Measurements from ENCODE around the gene INPP5D.
"Not testable (repeated sequence)": the region's sequence is repeated elsewhere in the genome, so short reads cannot be mapped to it uniquely, and the experiment has no call there.

Gene INPP5D

GRCh38 chr2:233118648-233119000 is 58.5 kb downstream of the INPP5D start:
- no peak for DNase-seq (ENCODE audit: low read depth)
- H3K4me3 ChIP-seq (ENCODE audit: control insufficient read depth, low read depth, low read length) = no peak overlapping the region
- TF ChIP-seq CTCF (IDR thresholded peaks at IDR 0.05; ENCODE audit: control insufficient read depth, insufficient read depth, low read depth, low read length, missing control alignments) = no peak

- DNase-seq (ENCODE audit: low read depth) = no peak
- no peak for TF ChIP-seq CTCF (IDR thresholded peaks at IDR 0.05; ENCODE audit: control insufficient read depth, insufficient read depth, low read depth, low read length, missing control alignments)
- no peak overlapping the region for H3K4me3 ChIP-seq (ENCODE audit: control insufficient read depth, low read depth, low read length)
These were observed 59.0 kb downstream of the INPP5D start for GRCh38 chr2:233119123-233119522.

- H3K4me3 ChIP-seq (ENCODE audit: control insufficient read depth, low read depth, low read length) = no peak overlapping the region
- no peak for DNase-seq (ENCODE audit: low read depth)
- no peak for TF ChIP-seq CTCF (IDR thresholded peaks at IDR 0.05; ENCODE audit: control insufficient read depth, insufficient read depth, low read depth, low read length, missing control alignments)
These were observed 59.7 kb downstream of the INPP5D start for GRCh38 chr2:233119806-233120205.

GRCh38 chr2:233120459-233120858 is 60.3 kb downstream of the INPP5D start:
- DNase-seq (ENCODE audit: low read depth) = no peak
- H3K4me3 ChIP-seq (ENCODE audit: control insufficient read depth, low read depth, low read length) = no peak overlapping the region
- TF ChIP-seq CTCF (IDR thresholded peaks at IDR 0.05; ENCODE audit: control insufficient read depth, insufficient read depth, low read depth, low read length, missing control alignments) = no peak

GRCh38 chr2:233121856-233122255 is 61.7 kb downstream of the INPP5D start:
- no peak overlapping the region for H3K4me3 ChIP-seq (ENCODE audit: control insufficient read depth, low read depth, low read length)
- DNase-seq (ENCODE audit: low read depth) = no peak
- TF ChIP-seq CTCF (IDR thresholded peaks at IDR 0.05; ENCODE audit: control insufficient read depth, insufficient read depth, low read depth, low read length, missing control alignments) = no peak

GRCh38 chr2:233122541-233122940 is 62.4 kb downstream of the INPP5D start:
- no peak for DNase-seq (ENCODE audit: low read depth)
- no peak for TF ChIP-seq CTCF (IDR thresholded peaks at IDR 0.05; ENCODE audit: control insufficient read depth, insufficient read depth, low read depth, low read length, missing control alignments)
- no peak overlapping the region for H3K4me3 ChIP-seq (ENCODE audit: control insufficient read depth, low read depth, low read length)

- H3K4me3 ChIP-seq (ENCODE audit: control insufficient read depth, low read depth, low read length); DNase-seq (ENCODE audit: low read depth): not testable (repeated sequence)
These were observed 63.4 kb downstream of the INPP5D start for GRCh38 chr2:233123576-233123975.

Measured in AG09309 (cell line).